BE2C (cell line): ENCODE measurements around the gene NRXN3.

Experiments
- DNase-seq: peaks from one replicate; pipeline ENCODE4 v3.0.0-alpha.2; 2020
- H3K27me3 ChIP-seq: fragments of 250-450 bp; sonication (Bioruptor Pico); 2 replicates; pipeline ENCODE4 v1.5.1; 2020; ENCODE audit warnings: mild to moderate bottlenecking
- H3K36me3 ChIP-seq: fragments of 250-450 bp; sonication (Bioruptor Pico); 2 replicates; pipeline ENCODE4 v1.5.1; 2020; ENCODE audit warnings: mild to moderate bottlenecking
- H3K4me1 ChIP-seq: fragments of 250-450 bp; sonication (Bioruptor Pico); 2 replicates; pipeline ENCODE4 v1.5.1; 2020
- H3K4me3 ChIP-seq: 2 replicates; pipeline ENCODE4 v1.5.1; 2011; ENCODE audit warnings: low read depth, low read length
- H3K9me3 ChIP-seq: fragments of 250-450 bp; sonication (Bioruptor Pico); 2 replicates; pipeline ENCODE4 v1.5.1; 2020
- CTCF ChIP-seq: IDR thresholded peaks from 2 replicates; pipeline ENCODE4 v1.5.1; 2012; ENCODE audit warnings: mild to moderate bottlenecking, low read depth, low read length

Gene NRXN3

GRCh38 chr14:79703209-79703608 lies 1533.0 kb downstream of the NRXN3 start:
- no peak for DNase-seq
- TF ChIP-seq CTCF: no peak

GRCh38 chr14:79704041-79704807 lies 1534.1 kb downstream of the NRXN3 start:
- no peak overlapping the region for H3K4me3 ChIP-seq
- no peaks in the 10 kb centered on the region for H3K9me3 ChIP-seq
- DNase-seq: no peak
- H3K4me1 ChIP-seq: no peaks in the 10 kb centered on the region
- no peak for TF ChIP-seq CTCF
- no peaks in the 10 kb centered on the region for H3K27me3 ChIP-seq
- H3K36me3 ChIP-seq: no peaks in the 10 kb centered on the region

More at GRCh38 chr14:79703209-79703608, 1533.0 kb downstream of the NRXN3 start:
- no peaks in the 10 kb centered on the region for H3K27me3 ChIP-seq
- no peaks in the 10 kb centered on the region for H3K4me1 ChIP-seq
- H3K36me3 ChIP-seq: no peaks in the 10 kb centered on the region
- H3K4me3 ChIP-seq: no peak overlapping the region
- H3K9me3 ChIP-seq: no peaks in the 10 kb centered on the region

GRCh38 chr14:79705126-79705894 lies 1535.1 kb downstream of the NRXN3 start:
- no peaks in the 10 kb centered on the region for H3K9me3 ChIP-seq
- no peak for DNase-seq
- H3K4me3 ChIP-seq: no peak overlapping the region
- no peak for TF ChIP-seq CTCF
- H3K27me3 ChIP-seq: no peaks in the 10 kb centered on the region
- no peaks in the 10 kb centered on the region for H3K4me1 ChIP-seq
- no peaks in the 10 kb centered on the region for H3K36me3 ChIP-seq

GRCh38 chr14:79706382-79706781 lies 1536.2 kb downstream of the NRXN3 start:
- Histone ChIP-seq H3K27me3 (no peaks in the 10 kb centered on the region), H3K4me3 (no peak overlapping the region), H3K36me3 (no peaks in the 10 kb centered on the region), H3K4me1 (no peaks in the 10 kb centered on the region), H3K9me3 (no peaks in the 10 kb centered on the region)
- no peak for TF ChIP-seq CTCF
- no peak for DNase-seq

- Histone ChIP-seq H3K4me3 (no peak overlapping the region), H3K4me1 (no peaks in the 10 kb centered on the region), H3K27me3 (no peaks in the 10 kb centered on the region), H3K9me3 (no peaks in the 10 kb centered on the region), H3K36me3 (no peaks in the 10 kb centered on the region)
- TF ChIP-seq CTCF: no peak
- DNase-seq: no peak
Observed at GRCh38 chr14:79708426-79709388, 1538.5 kb downstream of the NRXN3 start.
